ENCODE measurements around the gene WBP2NL.

Gene WBP2NL

DNA sequence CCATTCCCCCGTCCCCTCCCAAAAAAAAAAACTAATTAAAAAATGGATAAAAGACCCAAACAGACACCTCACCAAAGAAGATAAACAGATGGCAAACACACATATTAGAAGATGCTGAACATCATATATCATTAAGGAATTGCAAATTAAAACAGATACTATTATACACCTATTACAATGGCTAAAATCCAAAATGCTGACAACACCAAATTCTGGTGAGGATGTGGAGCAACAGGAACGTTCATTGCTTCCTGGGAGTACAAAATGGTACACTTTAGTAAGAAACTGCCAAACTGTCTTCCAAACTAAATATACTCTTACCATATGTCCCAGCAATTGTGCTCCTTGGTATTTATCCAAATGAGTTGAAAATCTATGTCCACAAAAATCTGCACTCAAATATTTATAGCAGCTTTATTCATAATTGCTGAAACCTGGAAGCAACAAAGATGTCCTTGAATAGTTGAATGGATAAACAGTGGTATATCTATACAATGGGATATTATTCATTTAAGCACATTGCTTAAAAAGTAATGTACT, 52.1 kb downstream of the WBP2NL start:
- ATAC-seq (no peak), DNase-seq (no peak)
- H3K27ac Mint-ChIP-seq = no peak overlapping the region

DNA sequence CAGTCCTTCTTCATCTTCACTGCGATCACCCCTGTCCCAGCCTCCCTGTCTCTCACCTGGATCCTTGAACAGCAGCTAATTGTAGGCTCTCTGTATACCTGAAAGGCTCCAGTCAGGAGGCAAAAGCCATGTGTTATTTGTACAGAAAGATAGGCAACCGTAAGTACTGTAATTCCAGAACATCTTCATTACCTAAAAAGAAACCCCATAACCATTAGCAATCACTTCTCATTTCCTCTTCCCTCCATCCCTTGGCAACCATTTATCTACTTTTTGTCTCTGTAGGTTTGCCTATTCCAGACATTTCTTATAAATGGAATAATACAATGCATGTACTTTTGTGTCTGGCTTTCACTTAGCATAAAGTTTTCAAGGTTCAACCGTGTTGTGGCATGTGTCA, 54.2 kb downstream of the WBP2NL start:
- Mint-ChIP-seq H3K4me3 (no peak overlapping the region), H3K4me1 (no peaks in the 10 kb centered on the region), H3K27ac (peak overlapping the region in 1 of 2 donors; percentile 7), H3K9me3 (peaks cover 10 to 20% of the 10 kb centered on the region in 2 donors), H3K27me3 (no peaks in the 10 kb centered on the region)
- DNase-seq (no peak), ATAC-seq (no peak)

More for the DNA sequence above, 52.1 kb downstream of the WBP2NL start:
- Mint-ChIP-seq H3K9me3 (peaks cover 0 to 1% of the 10 kb centered on the region in 2 donors), H3K4me3 (no peak overlapping the region), H3K4me1 (no peaks in the 10 kb centered on the region), H3K27me3 (no peaks in the 10 kb centered on the region)

DNA sequence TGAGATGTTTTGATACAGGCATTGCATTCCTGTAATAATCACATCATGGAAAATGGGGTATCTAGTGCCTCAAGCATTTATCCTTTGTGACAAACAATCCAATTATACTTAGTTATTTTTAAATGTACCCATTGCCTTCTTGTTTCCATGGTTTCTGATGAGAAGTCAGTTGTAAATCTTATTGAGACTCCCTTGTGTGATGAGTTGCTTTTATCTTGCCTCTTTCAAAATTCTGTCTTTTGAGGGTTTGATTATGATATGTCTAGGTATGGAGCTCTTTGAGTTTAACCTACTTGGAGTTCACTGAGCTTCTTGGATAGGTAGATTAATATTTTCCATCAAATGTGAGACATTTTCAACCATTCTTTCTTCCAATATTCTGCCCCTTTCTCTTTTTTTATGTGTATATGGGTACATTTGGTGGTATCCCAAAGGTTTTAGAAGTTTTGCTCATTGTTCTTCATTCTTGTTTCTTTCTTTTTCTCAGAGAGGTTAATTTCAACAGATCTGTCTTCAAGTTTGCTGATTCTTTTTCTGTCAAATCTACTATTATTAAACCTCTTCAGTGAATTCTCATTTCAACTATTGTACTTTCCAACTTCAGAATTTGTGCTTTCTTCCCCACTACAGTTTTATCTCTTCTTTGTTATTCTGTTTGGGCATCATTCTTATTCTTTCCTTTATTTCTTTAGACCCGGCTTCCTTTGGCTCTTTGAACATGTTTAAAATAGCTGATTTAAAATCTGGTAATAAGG, 58.3 kb downstream of the WBP2NL start:
- no peak for DNase-seq
- Mint-ChIP-seq H3K27ac (no peak overlapping the region), H3K4me3 (no peak overlapping the region), H3K27me3 (no peaks in the 10 kb centered on the region), H3K4me1 (no peaks in the 10 kb centered on the region), H3K9me3 (peaks cover 16 to 27% of the 10 kb centered on the region in 2 donors)
- no peak for ATAC-seq

DNA sequence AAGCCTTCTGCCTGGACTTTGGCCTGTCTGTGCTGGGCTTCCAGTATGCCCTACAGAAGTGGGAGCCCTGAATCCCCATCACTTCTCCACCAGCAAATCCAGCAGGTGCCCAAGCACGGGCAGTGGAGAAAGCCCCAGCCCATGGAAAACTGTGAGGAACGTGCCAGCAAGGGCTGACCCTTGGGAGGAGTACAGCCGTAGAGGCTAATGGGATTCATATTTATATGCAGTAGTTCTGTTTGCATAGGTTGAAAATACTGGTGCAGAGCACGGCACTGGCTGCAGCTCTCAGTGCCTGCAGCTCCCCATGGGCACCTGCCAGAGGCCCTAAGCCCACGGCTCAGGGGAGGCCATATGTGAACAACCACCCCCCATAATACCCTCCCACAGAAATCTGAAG, 61.9 kb downstream of the WBP2NL start:
- Mint-ChIP-seq H3K9me3 (peaks cover 16 to 27% of the 10 kb centered on the region in 2 donors), H3K4me3 (no peak overlapping the region), H3K27ac (no peak overlapping the region), H3K27me3 (no peaks in the 10 kb centered on the region), H3K4me1 (peaks cover 4% of the 10 kb centered on the region)
- ATAC-seq = no peak
- no peak for DNase-seq

DNA sequence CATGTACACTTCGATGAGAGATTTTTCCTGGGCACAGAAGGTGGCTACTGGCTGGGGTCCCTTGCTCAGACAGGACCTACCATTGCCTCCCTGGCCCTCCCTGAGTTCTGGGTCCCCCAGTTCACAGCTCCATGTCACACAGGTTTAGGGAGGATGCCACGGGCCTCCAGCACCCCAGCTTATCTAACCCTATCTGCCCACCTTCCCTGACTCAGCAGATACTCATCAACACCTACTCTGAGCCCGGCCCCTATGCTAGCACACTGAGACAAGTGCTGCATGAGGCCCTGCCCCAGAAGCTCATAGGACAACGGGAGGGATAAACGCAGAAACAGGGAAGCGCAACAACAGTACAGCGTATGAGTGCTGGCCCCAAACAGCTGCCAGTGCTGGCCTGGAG, 62.5 kb downstream of the WBP2NL start:
- no peak for ATAC-seq
- Mint-ChIP-seq H3K4me1 (peaks cover 4% of the 10 kb centered on the region), H3K27ac (peak overlapping the region in 1 of 2 donors; percentile 53), H3K9me3 (peaks cover 16 to 23% of the 10 kb centered on the region in 2 donors), H3K4me3 (no peak overlapping the region), H3K27me3 (no peaks in the 10 kb centered on the region)
- no peak for DNase-seq

DNA sequence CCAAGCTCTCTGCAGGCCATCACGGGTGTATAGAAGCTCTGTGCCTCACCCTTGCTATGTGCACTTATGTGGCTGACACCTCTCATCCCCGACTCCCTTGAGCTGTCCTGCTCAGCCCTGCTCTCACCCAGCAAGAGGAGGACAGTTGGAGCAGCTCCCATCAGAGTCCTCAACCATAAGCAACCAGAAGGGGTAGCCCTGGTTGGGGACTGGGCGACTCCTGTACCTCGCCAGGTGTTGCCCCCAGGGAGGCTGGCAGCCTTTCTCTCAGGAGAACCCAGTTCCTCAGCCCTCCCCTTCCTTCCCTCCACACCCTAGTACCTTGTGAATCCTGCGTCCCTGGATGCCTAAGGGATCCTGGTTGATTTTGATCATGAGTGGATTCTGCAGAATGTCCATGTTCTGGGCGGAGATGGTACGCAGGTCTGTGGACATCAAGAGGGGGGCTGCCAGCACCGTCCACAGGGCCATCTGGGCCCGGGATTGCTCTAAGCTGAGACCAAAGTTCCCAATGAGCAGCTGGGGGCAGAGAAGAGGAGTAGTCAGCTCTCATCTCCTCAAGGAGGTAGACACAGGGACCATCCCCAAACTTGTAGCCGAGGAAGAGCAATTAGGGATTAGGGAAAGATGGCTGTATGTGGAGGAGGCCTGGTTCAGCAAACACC, 64.0 kb downstream of the WBP2NL start:
- DNase-seq = no peak
- no peak for ATAC-seq

DNA sequence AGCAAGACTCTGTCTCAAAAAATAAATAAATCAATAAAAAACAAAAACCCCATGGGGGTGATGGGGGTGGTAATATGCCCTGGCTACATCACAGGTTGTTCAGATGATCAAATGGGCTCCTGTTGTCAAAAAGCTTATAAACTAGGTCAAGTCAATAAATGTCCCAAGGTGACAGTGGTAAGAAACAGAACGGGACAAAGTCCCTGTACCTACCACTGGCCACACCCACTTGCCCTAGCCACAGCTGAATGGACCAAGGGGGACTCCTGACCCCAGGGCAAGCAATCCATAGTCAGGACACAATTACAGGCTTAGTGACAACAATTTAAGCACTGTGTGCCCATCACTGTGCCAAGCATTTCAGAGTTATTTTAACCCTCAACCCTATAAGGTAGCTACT, 66.0 kb downstream of the WBP2NL start:
- Mint-ChIP-seq H3K4me1 (peaks cover 14% of the 10 kb centered on the region), H3K4me3 (no peak overlapping the region), H3K27ac (no peak overlapping the region), H3K27me3 (no peaks in the 10 kb centered on the region), H3K9me3 (no peaks in the 10 kb centered on the region)
- ATAC-seq (no peak), DNase-seq (no peak)

More for the DNA sequence above, 64.0 kb downstream of the WBP2NL start:
- Mint-ChIP-seq H3K27me3 (no peaks in the 10 kb centered on the region), H3K4me3 (no peak overlapping the region), H3K27ac (no peak overlapping the region), H3K9me3 (peaks cover 6 to 7% of the 10 kb centered on the region in 2 donors), H3K4me1 (peaks cover 10% of the 10 kb centered on the region)

DNA sequence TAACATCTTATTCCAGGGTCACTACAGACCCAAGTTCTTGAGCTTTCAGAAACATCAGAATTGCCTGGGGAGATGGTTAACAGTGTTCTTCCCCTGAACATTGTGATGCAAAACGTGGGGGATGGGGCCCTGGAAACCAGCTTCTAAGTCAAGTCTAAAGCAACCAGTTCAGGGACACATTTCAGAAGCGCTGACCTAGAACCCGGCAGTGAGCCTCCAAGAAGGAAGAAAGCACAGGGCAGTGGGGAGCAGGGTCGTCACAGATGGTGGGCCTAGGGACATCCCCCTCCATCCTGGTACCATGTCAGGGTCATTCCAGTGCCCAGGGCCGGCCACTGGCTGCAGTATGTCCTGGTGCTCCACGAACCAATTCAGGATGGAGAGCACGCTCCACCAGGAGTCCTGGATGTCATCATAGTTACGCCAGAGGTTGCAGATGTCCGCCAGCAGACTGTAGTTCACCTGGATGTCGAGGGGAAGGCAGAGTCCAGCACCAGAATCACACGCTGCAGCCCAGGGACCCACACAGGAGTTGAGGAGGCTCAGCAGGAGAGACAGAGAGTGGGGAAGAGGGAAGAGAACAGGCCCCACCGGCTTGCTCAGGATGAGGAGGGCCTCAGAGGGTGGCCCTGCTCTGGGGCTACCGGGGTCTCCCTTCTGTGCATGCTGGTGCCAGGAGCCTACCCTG, 67.0 kb downstream of the WBP2NL start:
- Mint-ChIP-seq H3K9me3 (no peaks in the 10 kb centered on the region), H3K27ac (no peak overlapping the region), H3K4me1 (peaks cover 24% of the 10 kb centered on the region), H3K27me3 (no peaks in the 10 kb centered on the region), H3K4me3 (no peak overlapping the region)
- ATAC-seq = no peak
- DNase-seq = no peak

DNA sequence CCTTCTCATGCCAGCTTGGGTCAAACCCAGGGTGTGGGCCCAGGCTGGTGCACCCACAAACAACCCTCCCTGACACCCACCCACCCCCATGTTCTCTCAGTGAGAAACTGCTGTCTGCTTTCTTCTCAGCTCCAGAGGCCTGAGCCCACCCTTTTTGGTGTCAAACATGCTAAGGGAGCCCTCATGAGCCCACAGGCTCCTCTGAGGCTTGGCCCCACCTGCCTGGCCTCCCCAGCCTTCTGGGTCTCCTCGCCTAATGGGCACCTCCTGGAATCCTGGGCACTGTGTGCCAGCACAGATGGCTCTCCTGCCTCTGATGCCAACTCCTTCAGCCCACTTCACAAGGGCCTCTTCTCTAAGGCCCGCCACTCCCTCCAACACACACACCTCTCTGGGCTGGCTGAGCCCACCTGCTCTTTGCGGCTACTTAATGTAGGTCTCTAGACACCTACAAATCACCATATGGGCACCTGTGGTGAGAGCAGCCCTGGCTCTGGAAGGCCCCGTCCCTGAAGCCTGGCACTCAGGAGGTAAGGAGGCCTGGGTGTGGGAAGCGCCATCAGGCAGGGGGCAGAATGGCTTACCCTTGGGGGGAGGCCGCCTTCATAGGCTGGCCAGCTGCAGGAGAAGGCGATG, 67.7 kb downstream of the WBP2NL start:
- no peak overlapping the region for H3K27ac Mint-ChIP-seq
- no peak for ATAC-seq
- no peak overlapping the region for H3K4me3 Mint-ChIP-seq
- H3K4me1 Mint-ChIP-seq = peaks cover 30% of the 10 kb centered on the region
- H3K9me3 Mint-ChIP-seq = no peaks in the 10 kb centered on the region
- H3K27me3 Mint-ChIP-seq = no peaks in the 10 kb centered on the region
- DNase-seq = no peak

DNA sequence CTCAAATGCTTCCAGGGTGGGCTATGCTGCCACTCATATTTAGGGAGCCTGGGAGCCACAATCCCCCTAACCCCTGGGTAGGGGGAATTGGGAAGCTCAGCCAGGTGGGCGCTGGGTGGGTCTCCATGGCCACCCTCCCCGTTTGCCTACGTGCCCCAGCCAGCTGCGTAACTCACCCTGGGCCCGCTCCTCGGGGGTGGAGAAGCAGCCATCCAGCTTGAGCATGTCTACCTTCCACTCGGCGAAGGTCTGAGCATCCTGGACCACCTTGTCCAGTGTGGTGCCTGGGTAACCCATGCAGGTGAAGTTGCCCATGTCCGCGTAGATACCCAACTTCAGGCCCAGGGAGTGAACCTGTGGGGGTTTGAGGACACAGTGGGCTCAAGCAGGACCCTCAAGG, 68.3 kb downstream of the WBP2NL start:
- no peak for DNase-seq
- ATAC-seq = no peak
- Mint-ChIP-seq H3K4me1 (peaks cover 37% of the 10 kb centered on the region), H3K4me3 (no peak overlapping the region), H3K27me3 (no peaks in the 10 kb centered on the region), H3K27ac (no peak overlapping the region), H3K9me3 (no peaks in the 10 kb centered on the region)

DNA sequence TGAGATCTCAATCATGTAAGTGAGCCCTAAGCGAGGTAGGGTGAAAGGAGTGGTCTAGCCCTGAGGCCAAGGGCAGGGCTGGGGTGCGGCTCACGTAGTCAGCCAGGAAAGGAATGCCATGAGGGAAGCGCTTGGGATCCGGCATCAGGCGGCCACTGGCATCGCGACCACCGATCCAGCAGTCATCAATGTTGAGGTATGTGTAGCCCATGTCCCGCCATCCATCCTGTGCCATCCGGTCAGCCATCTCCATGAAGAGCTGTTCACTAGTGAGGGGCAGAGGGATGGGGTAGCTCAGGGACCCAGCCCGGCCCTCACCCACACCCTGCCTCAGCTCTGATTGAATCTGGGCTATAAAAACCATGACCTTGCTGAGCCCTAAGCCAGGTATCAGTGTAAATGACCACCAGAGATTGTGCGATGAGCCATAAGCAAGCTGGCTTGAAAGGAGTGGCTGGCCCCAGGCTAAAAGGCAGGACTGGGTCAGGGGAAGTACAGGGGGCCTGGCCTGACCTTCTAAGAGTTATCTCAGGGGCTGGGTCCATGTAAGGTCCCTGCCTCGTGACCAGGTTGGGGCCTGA, 69.2 kb downstream of the WBP2NL start:
- H3K4me3 Mint-ChIP-seq = no peak overlapping the region
- no peak for DNase-seq
- peak overlapping the region; percentile 12 to 73 for H3K27ac Mint-ChIP-seq
- H3K4me1 Mint-ChIP-seq = peaks cover 43% of the 10 kb centered on the region
- no peaks in the 10 kb centered on the region for H3K27me3 Mint-ChIP-seq
- ATAC-seq = no peak
- no peaks in the 10 kb centered on the region for H3K9me3 Mint-ChIP-seq

DNA sequence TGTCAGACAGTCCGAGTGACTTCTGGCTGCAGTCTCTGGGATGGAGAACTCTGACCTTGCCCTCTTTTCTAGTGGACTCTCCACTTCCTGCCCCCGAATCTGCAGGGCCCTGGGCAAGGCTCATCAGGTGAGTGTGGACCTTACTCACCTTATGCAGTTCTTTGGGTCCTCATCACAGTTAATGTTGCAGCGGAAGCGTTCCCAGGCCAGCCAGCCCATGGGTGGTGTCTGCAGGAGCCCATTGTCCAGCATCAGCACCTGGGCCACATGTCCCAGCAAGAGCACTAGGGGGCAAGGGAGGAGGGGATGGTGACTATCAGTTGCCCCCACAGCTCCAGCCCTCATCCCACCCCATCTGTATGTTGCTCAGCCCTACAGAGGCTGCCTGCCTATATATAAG, 69.7 kb downstream of the WBP2NL start:
- no peak for ATAC-seq

DNA sequence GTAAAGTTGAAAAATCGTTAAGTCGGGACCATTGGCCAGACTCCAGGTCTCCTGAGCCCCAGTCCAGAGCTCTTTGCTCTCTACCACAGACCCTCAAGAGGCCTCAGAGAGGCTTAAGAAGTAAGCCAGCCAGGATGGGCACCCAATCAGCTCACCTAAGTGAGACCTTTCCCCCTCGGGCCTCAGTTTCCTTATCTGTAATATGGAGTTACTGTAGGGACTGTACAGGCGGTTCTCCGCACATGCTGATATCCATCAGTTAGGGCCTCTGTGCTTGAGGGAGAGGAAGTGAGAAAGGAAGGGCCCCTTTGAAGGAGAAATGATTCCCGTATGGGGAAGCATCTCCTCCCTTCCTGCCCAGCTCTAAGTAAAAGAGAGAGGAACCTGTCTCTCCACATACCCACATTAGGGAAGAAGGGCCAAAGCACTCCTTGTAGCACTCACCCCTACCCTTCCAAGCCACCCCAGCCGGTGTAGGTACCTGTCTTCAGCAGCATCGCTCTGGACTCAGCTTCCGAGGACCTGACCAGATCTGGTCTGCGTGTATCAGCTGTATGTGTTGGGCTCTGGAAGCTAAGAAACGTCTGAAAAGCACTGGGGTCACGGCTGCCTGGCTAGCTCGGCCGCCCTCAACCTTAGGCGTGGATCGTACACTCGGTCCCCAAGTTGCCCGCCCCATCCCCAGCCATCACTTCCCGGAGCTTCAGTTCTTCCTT, 71.4 kb downstream of the WBP2NL start:
- Mint-ChIP-seq H3K4me1 (peaks cover 58% of the 10 kb centered on the region), H3K27ac (peak overlapping the region; percentile 60 to 91), H3K27me3 (no peaks in the 10 kb centered on the region), H3K9me3 (no peaks in the 10 kb centered on the region), H3K4me3 (peak overlapping the region; percentile 94)
- no peak for DNase-seq
- ATAC-seq = no peak

More for the DNA sequence above, 69.7 kb downstream of the WBP2NL start:
- peaks cover 48% of the 10 kb centered on the region for H3K4me1 Mint-ChIP-seq
- H3K9me3 Mint-ChIP-seq = no peaks in the 10 kb centered on the region
- H3K27me3 Mint-ChIP-seq = no peaks in the 10 kb centered on the region
- DNase-seq = no peak
- H3K27ac Mint-ChIP-seq = no peak overlapping the region
- no peak overlapping the region for H3K4me3 Mint-ChIP-seq

DNA sequence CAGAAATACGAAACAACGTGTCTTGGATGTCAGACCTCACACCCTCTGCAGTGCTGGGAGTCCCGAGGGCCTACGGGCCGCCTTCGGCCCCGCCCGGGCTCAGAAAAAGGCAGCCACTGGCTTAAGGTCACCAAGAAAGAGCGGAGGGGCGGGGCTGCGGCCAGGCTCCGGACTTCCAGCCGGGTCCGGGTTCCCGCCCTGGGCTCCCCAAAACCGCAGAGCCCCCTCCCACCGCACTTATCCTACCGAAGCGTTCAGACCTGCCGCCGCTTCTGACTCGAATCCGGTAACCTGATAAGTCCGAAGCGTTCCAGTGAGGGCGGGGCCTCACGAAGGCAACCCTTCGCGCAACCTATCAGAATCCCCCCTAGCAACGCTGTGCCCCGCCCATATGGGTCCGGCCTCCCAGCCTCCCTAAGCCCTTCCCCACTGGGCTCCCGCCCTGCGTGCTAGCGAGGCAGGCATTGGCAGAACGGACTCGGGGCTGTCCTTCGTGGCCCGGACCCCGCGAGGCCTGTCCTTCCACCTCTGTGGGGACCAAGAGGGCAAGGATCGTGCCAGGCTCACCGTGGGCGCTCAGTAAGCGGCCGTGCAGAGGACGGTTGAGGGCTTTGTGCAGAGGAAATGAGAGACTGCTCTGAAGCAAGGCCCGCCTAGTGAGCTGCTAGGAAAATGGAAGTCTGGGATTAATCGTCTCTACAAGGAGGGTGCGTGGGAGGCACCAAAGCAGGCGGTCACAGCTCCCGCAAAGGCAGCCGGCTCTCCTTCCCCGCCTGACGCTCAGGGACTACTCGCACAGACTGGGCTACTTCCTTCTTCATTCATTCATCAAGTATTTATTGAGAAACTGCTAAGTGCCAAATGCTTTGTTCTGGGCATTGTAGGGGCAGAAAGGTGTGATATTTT, 72.2 kb downstream of the WBP2NL start, which contains the start of gene NAGA:
TSS of gene NAGA (minus strand) at position 296 of the 906 bp plus-strand sequence. CDS start 515 bp downstream, outside the sequence.
- peak within 1 kb of the TSS; percentile 85 to 91 for H3K27ac Mint-ChIP-seq

More for the DNA sequence above, 72.2 kb downstream of the WBP2NL start, which contains the start of gene NAGA:
- Mint-ChIP-seq H3K4me1 (peaks cover 59% of the 10 kb centered on the region), H3K27me3 (no peaks in the 10 kb centered on the region), H3K9me3 (no peaks in the 10 kb centered on the region), H3K4me3 (peak within 1 kb of the TSS; percentile 94)
- DNase-seq = peak; percentile 86 to 93
- peak; percentile 98 for ATAC-seq

Data from stimulated activated naive CD8-positive, alpha-beta T cell treated with anti-CD3 and anti-CD28 coated beads, Interleukin-15, amount 100 ng/mL, for 72 hours (primary cell).